ENCODE results near the gene CRAMP1. TPM values are rescaled to one million over a fixed set of nuclear protein-coding genes. Genes with fewer than 3 reads are reported as not detected.

Gene CRAMP1
- total and polyA plus RNA-seq, 10 donors, result 3.0 to 32.4 (median 17.2) TPM

- Histone ChIP-seq H3K9me3 (no peaks in the 10 kb centered on the region), H3K27ac (no peak overlapping the region), H3K27me3 (replicated peaks in 1 of 7) (no peaks in the 10 kb centered on the region), H3K4me1 (peaks cover 0 to 12% (median 5%) of the 10 kb centered on the region in 6 donors), H3K4me3 (no peak overlapping the region), H3K36me3 (peaks cover 0 to 100% (median 74%) of the 10 kb centered on the region in 6 donors)
- TF ChIP-seq POLR2A (IDR thresholded peaks at IDR 0.05) (no peak), POLR2AphosphoS5 (IDR thresholded peaks at IDR 0.05) (no peak), CTCF (IDR thresholded peaks at IDR 0.05 in 8 of 11, conservative IDR thresholded peaks at IDR 0.05 in 3 of 11) (no peak)
- 86 to 94% (median 88%) methylated on average over 13 of the region's 13 CpGs for WGBS, 5 donors
- DNase-seq, result no peak
- intact Hi-C loops (cut with DNase I; ENCODE audit: low total_unique reads), result no loop called here
These were observed 22.9 kb downstream of the CRAMP1 start for GRCh38 chr16:1635070-1635469.

GRCh38 chr16:1637526-1637925 lies 25.4 kb downstream of the CRAMP1 start:
- TF ChIP-seq CTCF (IDR thresholded peaks at IDR 0.05 in 8 of 11, conservative IDR thresholded peaks at IDR 0.05 in 3 of 11) (no peak), POLR2AphosphoS5 (IDR thresholded peaks at IDR 0.05) (no peak), POLR2A (IDR thresholded peaks at IDR 0.05) (no peak)
- Histone ChIP-seq H3K27ac (peak overlapping the region in 2 of 8 donors; percentile 28 to 39), H3K27me3 (replicated peaks in 1 of 7) (no peaks in the 10 kb centered on the region), H3K4me1 (peaks cover 0 to 25% (median 9%) of the 10 kb centered on the region in 6 donors), H3K36me3 (peaks cover 0 to 100% (median 78%) of the 10 kb centered on the region in 6 donors), H3K9me3 (no peaks in the 10 kb centered on the region), H3K4me3 (no peak overlapping the region)
- WGBS, 5 donors, result 84 to 93% (median 90%) methylated on average over 11 of the region's 11 CpGs
- intact Hi-C loops (cut with DNase I; ENCODE audit: low total_unique reads), result no loop called here
- DNase-seq, result no peak

GRCh38 chr16:1638757-1639156 lies 26.6 kb downstream of the CRAMP1 start:
- Histone ChIP-seq H3K36me3 (peaks cover 4 to 100% (median 77%) of the 10 kb centered on the region in 6 donors), H3K27ac (peak overlapping the region in 1 of 8 donors; percentile 55), H3K9me3 (no peaks in the 10 kb centered on the region), H3K4me3 (no peak overlapping the region), H3K27me3 (replicated peaks in 1 of 7) (no peaks in the 10 kb centered on the region), H3K4me1 (peaks cover 0 to 25% (median 9%) of the 10 kb centered on the region in 6 donors)
- intact Hi-C loops (cut with DNase I; ENCODE audit: low total_unique reads), result no loop called here
- 81 to 97% (median 95%) methylated on average over 7 to 8 of the region's 8 CpGs for WGBS, 5 donors
- TF ChIP-seq CTCF (IDR thresholded peaks at IDR 0.05 in 8 of 11, conservative IDR thresholded peaks at IDR 0.05 in 3 of 11) (no peak), POLR2A (IDR thresholded peaks at IDR 0.05) (no peak), POLR2AphosphoS5 (IDR thresholded peaks at IDR 0.05) (no peak)
- DNase-seq, result no peak

GRCh38 chr16:1639282-1639681 lies 27.1 kb downstream of the CRAMP1 start:
- WGBS, 5 donors, result 80 to 88% (median 82%) methylated on average over 2 of the region's 2 CpGs
- H3K27me3 ChIP-seq (replicated peaks in 1 of 7), result no peaks in the 10 kb centered on the region
- peak overlapping the region in 3 of 8 donors; percentile 55 to 66 (median 58) for H3K27ac ChIP-seq
- no peak overlapping the region for H3K4me3 ChIP-seq
- H3K9me3 ChIP-seq, result no peaks in the 10 kb centered on the region
- H3K4me1 ChIP-seq, result peaks cover 0 to 26% (median 9%) of the 10 kb centered on the region in 6 donors
- H3K36me3 ChIP-seq, result peaks cover 4 to 100% (median 77%) of the 10 kb centered on the region in 6 donors
- intact Hi-C loops (cut with DNase I; ENCODE audit: low total_unique reads), result no loop called here
- TF ChIP-seq POLR2AphosphoS5 (IDR thresholded peaks at IDR 0.05) (no peak), CTCF (IDR thresholded peaks at IDR 0.05 in 8 of 11, conservative IDR thresholded peaks at IDR 0.05 in 3 of 11) (no peak), POLR2A (IDR thresholded peaks at IDR 0.05) (no peak)
- no peak for DNase-seq
